OCI-LY1 (cell line): Measurements from ENCODE around the gene STAG2.
"Not testable (repeated sequence)": the region's sequence is repeated elsewhere in the genome, so short reads cannot be mapped to it uniquely, and the experiment has no call there.

Experiments
- H2AFZ ChIP-seq: fragments of 200-600 bp; sonication (generic), shearing (Covaris generic); 2 replicates; pipeline ENCODE4 v1.6.0; 2014; ENCODE audit warnings: antibody characterized with exemption, mild to moderate bottlenecking, low read length
- H3F3A ChIP-seq: fragments of 200-600 bp; sonication (generic), shearing (Covaris generic); 2 replicates; pipeline ENCODE4 v1.6.0; 2014; ENCODE audit warnings: mild to moderate bottlenecking, antibody characterized with exemption, low read length, moderate library complexity; ENCODE audit not compliant: insufficient read depth
- H3K27ac ChIP-seq: fragments of 200-600 bp; sonication (generic); 2 replicates; pipeline ENCODE4 v1.5.1; 2014; ENCODE audit warnings: low read length, mixed run types, mild to moderate bottlenecking, low read depth; ENCODE audit not compliant: poor library complexity, severe bottlenecking
- H3K27me3 ChIP-seq: fragments of 200-600 bp; sonication (generic); 2 replicates; pipeline ENCODE4 v1.6.0; 2014; ENCODE audit warnings: antibody characterized with exemption, mild to moderate bottlenecking, low read length, moderate library complexity; ENCODE audit not compliant: insufficient read depth
- H3K36me3 ChIP-seq: fragments of 200-600 bp; sonication (generic); 2 replicates; pipeline ENCODE4 v1.6.1; 2014; ENCODE audit warnings: mild to moderate bottlenecking, antibody characterized with exemption, low read length, moderate library complexity, mixed read lengths; ENCODE audit not compliant: insufficient read depth
- H3K4me1 ChIP-seq: fragments of 200-600 bp; sonication (generic); 2 replicates; pipeline ENCODE4 v1.5.1; 2014; ENCODE audit warnings: mild to moderate bottlenecking, low read length, moderate library complexity; ENCODE audit not compliant: insufficient read depth, severe bottlenecking
- H3K4me2 ChIP-seq: fragments of 200-600 bp; sonication (generic), shearing (Covaris generic); 2 replicates; pipeline ENCODE4 v1.6.1; 2014; ENCODE audit warnings: low read length
- H3K4me3 ChIP-seq: fragments of 200-600 bp; sonication (generic); 2 replicates; pipeline ENCODE4 v1.5.1; 2014; ENCODE audit warnings: low read length, low read depth, mild to moderate bottlenecking, mixed read lengths; ENCODE audit not compliant: poor library complexity, severe bottlenecking
- H3K79me2 ChIP-seq: fragments of 200-600 bp; shearing (Covaris generic); 2 replicates; pipeline ENCODE4 v1.6.1; 2016; ENCODE audit warnings: mixed run types, low read length, mixed read lengths; ENCODE audit not compliant: insufficient read depth
- H3K9ac ChIP-seq: fragments of 200-600 bp; sonication (generic), shearing (Covaris generic); 2 replicates; pipeline ENCODE4 v1.6.1; 2014; ENCODE audit warnings: mild to moderate bottlenecking, low read length, mixed read lengths
- H3K9me2 ChIP-seq: fragments of 200-600 bp; sonication (generic), shearing (Covaris generic); 2 replicates; pipeline ENCODE4 v1.6.1; 2014; ENCODE audit warnings: low read depth, mild to moderate bottlenecking, low read length, mixed read lengths
- H3K9me3 ChIP-seq: fragments of 200-600 bp; shearing (Covaris generic); 2 replicates; pipeline ENCODE4 v1.6.1; 2014; ENCODE audit warnings: low read length, mixed read lengths
- H4K20me1 ChIP-seq: fragments of 200-600 bp; sonication (generic), shearing (Covaris generic); 2 replicates; pipeline ENCODE4 v1.6.0; 2016; ENCODE audit warnings: mild to moderate bottlenecking, low read length; ENCODE audit not compliant: insufficient read depth
- EZH2 ChIP-seq: fragments of 200-600 bp; sonication (generic), shearing (Covaris generic); IDR thresholded peaks from 2 replicates; pipeline ENCODE4 v1.8.0; 2017; ENCODE audit warnings: borderline replicate concordance, mixed run types, mild to moderate bottlenecking, antibody characterized with exemption, low read length, moderate library complexity, mixed read lengths
- TF ChIP-seq, protein P1 (sequence below): fragments of 200-600 bp; sonication (generic), shearing (Covaris generic); IDR thresholded peaks from 2 replicates; pipeline ENCODE4 v1.5.1; 2017; ENCODE audit warnings: mild to moderate bottlenecking, antibody characterized with exemption, low read length, moderate library complexity, mixed read lengths

The STAG2 gene

DNA sequence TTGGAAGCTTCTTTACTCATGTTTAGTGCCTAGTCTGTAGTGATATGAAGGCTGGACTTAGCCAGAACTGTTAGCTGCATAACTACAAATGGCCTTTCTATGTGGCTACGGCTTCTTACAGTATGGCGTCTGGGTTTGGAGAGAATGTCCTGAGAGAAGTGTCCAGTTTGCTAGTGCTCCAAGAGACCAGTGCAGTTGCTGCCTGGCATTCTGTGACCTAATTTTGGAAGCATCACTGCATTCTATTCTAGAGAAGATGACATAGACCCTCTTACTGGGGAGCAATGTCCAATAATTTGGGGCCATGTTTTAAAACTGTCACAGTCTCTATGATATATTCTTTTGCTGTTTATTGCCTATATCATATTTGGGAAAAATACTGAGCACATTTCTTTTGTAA, 74.2 kb downstream of the STAG2 start:
- no peak overlapping the region for H3K9ac ChIP-seq
- no peaks in the 10 kb centered on the region for H3K9me2 ChIP-seq
- TF ChIP-seq, protein P1, sequence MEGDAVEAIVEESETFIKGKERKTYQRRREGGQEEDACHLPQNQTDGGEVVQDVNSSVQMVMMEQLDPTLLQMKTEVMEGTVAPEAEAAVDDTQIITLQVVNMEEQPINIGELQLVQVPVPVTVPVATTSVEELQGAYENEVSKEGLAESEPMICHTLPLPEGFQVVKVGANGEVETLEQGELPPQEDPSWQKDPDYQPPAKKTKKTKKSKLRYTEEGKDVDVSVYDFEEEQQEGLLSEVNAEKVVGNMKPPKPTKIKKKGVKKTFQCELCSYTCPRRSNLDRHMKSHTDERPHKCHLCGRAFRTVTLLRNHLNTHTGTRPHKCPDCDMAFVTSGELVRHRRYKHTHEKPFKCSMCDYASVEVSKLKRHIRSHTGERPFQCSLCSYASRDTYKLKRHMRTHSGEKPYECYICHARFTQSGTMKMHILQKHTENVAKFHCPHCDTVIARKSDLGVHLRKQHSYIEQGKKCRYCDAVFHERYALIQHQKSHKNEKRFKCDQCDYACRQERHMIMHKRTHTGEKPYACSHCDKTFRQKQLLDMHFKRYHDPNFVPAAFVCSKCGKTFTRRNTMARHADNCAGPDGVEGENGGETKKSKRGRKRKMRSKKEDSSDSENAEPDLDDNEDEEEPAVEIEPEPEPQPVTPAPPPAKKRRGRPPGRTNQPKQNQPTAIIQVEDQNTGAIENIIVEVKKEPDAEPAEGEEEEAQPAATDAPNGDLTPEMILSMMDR = no peak
- TF ChIP-seq EZH2 = no peak
- no peaks in the 10 kb centered on the region for H3F3A ChIP-seq
- no peaks in the 10 kb centered on the region for H4K20me1 ChIP-seq
- no peaks in the 10 kb centered on the region for H3K4me1 ChIP-seq
- no peak overlapping the region for H3K4me2 ChIP-seq
- no peaks in the 10 kb centered on the region for H3K79me2 ChIP-seq
- no peaks in the 10 kb centered on the region for H3K9me3 ChIP-seq
- H3K36me3 ChIP-seq = peaks cover 22% of the 10 kb centered on the region
- H3K4me3 ChIP-seq = no peak overlapping the region
- H3K27me3 ChIP-seq = no peaks in the 10 kb centered on the region
- H2AFZ ChIP-seq = no peak overlapping the region
- H3K27ac ChIP-seq = no peak overlapping the region

DNA sequence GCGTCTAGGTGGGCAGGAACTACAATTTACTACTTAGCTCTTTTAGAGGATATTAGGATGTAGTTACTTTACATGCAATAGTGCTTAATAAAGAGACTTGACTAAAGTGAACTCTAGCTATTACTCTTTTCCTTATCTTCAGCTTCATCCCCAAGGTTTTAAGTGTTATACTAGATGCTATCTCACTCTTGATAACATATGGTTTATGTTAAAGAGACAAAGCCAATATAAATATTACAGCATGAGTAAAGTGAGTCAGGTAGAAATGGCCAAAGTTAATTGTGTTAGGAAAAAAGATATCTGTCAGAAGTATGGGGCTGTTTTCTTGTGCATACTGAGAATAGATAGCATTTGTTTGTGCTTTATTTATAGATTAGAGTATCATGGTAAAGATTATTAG, 80.5 kb downstream of the STAG2 start:
- Histone ChIP-seq H3K9me3 (no peaks in the 10 kb centered on the region), H3K4me1 (no peaks in the 10 kb centered on the region), H3K27ac (no peak overlapping the region), H3F3A (no peaks in the 10 kb centered on the region), H3K27me3 (no peaks in the 10 kb centered on the region), H3K4me2 (no peak overlapping the region), H3K36me3 (peaks cover 32% of the 10 kb centered on the region), H3K9me2 (no peaks in the 10 kb centered on the region), H3K79me2 (no peaks in the 10 kb centered on the region), H3K4me3 (no peak overlapping the region), H4K20me1 (no peaks in the 10 kb centered on the region), H2AFZ (no peak overlapping the region), H3K9ac (no peak overlapping the region)
- no peak for TF ChIP-seq EZH2
- TF ChIP-seq, protein P1 = no peak

DNA sequence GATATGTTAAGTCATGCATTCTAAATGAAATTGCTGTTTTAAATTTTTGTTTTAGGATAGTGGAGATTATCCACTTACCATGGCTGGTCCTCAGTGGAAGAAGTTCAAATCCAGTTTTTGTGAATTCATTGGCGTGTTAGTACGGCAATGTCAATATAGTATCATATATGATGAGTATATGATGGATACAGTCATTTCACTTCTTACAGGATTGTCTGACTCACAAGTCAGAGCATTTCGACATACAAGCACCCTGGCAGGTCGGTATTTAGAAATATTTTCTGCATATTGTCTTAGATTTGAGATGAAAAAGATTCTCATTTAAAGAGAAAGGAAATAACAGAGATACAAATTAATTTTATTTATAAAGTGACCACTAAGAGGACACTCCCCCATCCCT, 83.6 kb downstream of the STAG2 start:
- TF ChIP-seq EZH2 = no peak
- H4K20me1 ChIP-seq = no peaks in the 10 kb centered on the region
- peaks cover 45% of the 10 kb centered on the region for H3K36me3 ChIP-seq
- no peaks in the 10 kb centered on the region for H3K9me3 ChIP-seq
- H3K27ac ChIP-seq = no peak overlapping the region
- H3K9me2 ChIP-seq = no peaks in the 10 kb centered on the region
- no peak overlapping the region for H2AFZ ChIP-seq
- no peak overlapping the region for H3K9ac ChIP-seq
- H3K27me3 ChIP-seq = no peaks in the 10 kb centered on the region
- H3K79me2 ChIP-seq = no peaks in the 10 kb centered on the region
- no peaks in the 10 kb centered on the region for H3K4me1 ChIP-seq
- H3F3A ChIP-seq = no peaks in the 10 kb centered on the region
- no peak overlapping the region for H3K4me2 ChIP-seq
- no peak overlapping the region for H3K4me3 ChIP-seq

DNA sequence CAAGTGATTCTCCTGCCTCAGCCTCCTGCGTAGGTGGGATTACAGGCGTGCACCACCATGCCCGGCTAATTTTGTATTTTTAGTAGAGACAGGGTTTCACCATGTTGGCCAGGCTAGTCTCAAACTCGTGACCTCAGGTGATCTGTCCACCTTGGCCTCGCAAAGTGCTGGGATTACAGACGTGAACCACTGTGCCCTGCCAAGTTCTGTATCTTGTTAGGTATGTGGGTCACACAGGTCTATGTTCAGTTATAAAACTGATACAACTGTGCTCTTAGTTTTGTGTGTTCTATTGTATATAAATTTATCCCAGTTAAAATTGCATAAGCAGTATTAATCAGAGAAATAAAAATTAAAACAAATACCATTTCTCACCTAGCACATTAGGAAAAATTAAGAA, 122.9 kb downstream of the STAG2 start:
- H3K4me1 ChIP-seq, H3K9me2 ChIP-seq, H3K27ac ChIP-seq, H3K4me3 ChIP-seq, H3F3A ChIP-seq, H4K20me1 ChIP-seq, H3K79me2 ChIP-seq, H3K27me3 ChIP-seq, H3K9me3 ChIP-seq, H2AFZ ChIP-seq, H3K9ac ChIP-seq, H3K4me2 ChIP-seq: not testable (repeated sequence)
- peaks cover 82% of the 10 kb centered on the region for H3K36me3 ChIP-seq
